HG02840 (cell line): ENCODE data around the gene BCR.

Experiments used
- ATAC-seq: cut with Tn5 transposase; IDR thresholded peaks from one replicate; pipeline ENCODE4 v1.9.1; 2021; ENCODE audit warnings: mild to moderate bottlenecking, moderate library complexity, moderate number of reproducible peaks; ENCODE audit not compliant: unreplicated experiment, low FRiP score

BCR gene

DNA sequence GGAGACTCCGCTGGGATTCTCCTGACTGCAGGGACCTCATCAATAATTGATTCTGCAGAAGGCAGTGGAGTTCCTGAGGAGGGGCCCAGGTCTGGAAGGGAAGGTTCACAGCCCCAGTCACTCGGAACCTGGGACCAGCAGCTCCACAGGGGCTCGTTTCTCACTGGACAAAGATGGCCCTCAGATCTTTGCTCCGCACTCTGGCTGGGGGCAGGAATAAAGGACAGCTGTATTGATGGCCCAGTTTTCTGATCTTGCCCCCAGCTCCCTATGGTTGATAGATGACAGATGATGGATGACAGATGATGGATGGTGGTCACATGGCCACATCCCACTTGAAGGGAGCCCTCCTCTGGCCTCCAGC lies 11.3 kb upstream of the BCR start:
- no peak for ATAC-seq

DNA sequence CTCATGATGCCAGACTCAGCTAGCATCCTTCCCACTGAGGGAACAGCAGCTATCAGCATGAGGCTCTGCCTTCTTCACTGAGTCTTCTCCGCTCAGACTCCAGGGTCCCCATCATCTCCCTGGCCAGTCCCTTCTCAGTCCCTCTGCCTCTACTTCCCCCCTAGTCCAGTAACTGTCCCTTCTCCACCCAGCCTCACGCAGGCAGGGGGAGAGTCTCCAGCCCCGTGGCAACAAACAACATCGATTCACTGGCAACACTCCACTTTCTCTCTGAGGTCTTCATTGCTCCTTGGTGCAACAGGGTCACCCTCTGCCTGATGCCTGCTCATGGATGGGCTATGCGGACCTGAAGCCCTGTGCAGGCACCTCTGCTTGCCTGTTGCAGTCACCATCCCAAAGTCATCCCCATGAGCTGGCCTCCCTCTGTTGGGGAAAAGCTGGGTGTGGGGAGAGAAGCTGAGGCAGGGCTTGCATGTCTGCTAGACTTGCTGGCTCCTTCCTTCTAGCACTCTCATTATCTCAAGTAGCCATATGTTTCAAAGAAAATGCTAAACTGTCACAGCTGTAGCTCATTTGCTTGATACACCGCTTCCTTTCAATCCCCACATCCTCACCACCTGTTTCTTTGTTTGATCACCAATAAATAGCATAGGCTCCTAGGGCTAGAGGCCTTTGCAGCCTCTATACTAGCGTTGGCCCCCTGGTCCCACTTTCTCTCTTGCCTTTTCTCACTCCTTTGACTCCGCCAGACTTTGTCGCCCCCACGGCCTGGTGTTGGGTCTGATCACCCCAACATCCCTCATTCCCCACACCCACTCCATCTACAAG lies 4.3 kb upstream of the BCR start:
- ATAC-seq = no peak

DNA sequence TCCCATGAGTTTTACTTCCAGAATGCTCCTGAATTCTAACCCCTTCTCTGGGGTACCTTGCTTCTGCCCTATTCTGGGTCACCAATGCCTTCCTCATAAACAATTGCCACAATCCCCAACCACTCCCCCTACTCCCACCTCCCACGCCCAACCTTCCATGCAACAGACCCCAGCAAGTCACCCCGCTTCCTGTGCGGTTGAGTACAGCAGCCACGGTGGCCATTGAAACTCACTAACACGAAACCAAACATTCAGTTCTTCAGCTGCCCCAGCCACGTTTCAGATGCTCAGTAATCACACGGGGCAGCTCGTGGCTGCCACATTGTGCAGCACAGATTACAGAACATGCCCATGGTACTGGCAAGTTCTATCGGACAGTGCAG lies 3.7 kb upstream of the BCR start:
- no peak for ATAC-seq

DNA sequence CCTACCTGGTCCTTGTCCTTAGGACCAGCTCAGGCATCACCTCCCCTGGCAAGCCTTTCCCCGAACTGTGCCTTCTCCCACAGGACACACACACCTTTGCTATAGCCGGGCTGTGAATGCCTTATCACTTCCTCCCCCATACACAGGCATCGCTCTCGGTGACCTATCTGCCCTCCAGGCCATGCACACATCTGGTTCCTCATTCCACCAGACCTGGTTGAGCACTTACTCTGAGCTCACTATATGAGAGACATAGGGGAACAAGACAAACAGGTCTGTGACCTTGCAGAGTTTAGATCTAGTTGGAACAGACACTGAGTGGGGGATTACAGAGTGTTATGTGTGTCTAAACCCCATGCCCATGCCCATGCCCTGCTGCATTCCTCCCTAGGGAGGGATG lies 3.1 kb upstream of the BCR start:
- ATAC-seq = no peak

DNA sequence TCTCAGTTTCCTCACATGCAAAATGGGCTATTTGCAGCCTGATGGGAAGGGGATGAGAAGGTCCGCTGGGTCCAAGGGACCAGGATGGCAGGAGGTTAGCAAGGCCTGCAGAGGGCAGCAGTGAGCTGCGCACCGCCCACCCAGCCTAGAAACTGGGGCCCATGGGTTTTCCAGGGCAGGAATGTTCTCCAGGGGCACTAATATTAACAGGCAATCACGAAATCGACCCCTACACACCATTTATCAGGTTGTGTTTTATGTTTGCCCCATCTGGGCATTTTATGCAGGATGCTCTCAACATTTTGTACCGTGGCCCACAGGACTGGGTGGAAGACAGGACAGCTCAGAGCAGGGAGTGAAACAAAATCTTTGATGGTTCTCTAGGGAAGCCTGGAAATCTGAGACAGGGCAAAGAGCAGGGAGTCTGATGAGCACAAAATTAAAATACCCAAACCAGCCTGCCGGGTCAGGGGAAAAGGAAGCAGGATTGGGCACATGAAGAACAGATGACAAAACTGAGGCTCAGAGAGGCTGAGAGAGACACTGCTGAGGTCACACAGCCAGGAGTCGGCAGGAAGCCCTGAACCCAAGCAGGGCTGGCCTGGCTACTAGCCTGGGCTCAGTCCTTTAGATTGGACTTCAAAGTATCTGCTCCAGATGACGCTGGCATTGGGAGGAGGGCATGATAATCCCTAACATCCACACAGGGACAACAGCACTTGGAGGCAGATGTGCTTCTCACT lies 1.6 kb upstream of the BCR start:
- ATAC-seq = no peak

DNA sequence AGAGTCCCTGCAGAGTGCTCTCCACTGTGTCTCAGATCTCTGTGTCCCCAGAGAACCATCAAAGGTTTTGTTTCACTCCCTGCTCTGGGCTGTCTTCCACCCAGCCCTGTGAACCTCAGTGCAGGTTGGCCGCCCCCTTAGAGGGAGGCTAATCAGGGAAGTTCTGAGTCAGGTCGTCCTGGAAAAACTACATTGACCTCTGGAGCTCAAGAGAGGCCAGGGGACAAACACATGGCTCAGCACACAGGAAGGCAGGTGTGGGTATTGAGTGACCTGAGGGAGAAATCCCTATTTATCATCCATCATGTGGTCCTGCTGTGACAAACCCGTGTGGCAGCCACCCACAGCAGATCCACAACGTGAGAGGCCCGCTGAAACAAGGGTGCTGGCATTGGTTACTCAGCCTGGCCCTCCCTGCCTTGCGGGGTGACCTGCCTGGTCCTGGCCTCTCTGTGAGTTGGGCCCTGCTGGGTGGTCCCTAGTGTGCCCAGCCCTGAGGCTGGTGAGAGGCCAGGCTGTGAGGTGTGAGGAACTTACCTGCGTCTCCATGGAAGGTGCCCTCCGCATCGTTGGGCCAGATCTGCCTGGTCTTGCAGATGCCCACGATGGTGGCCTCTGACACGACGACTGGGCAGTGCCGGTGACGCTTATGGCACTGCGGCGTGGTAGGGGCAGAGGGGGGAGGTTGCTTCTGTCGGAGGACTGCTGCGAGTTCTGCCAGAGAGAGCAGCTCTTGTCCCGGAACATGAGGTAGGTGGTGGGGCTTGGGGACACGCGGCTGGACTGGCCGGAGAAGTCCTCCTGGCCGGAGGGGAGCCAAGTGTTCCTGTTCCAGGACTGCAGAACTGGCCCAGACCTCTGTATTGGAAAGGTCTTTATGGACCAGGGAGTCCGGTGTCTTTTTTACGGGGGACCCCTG lies 669 bp upstream of the BCR start:
- no peak for ATAC-seq

DNA sequence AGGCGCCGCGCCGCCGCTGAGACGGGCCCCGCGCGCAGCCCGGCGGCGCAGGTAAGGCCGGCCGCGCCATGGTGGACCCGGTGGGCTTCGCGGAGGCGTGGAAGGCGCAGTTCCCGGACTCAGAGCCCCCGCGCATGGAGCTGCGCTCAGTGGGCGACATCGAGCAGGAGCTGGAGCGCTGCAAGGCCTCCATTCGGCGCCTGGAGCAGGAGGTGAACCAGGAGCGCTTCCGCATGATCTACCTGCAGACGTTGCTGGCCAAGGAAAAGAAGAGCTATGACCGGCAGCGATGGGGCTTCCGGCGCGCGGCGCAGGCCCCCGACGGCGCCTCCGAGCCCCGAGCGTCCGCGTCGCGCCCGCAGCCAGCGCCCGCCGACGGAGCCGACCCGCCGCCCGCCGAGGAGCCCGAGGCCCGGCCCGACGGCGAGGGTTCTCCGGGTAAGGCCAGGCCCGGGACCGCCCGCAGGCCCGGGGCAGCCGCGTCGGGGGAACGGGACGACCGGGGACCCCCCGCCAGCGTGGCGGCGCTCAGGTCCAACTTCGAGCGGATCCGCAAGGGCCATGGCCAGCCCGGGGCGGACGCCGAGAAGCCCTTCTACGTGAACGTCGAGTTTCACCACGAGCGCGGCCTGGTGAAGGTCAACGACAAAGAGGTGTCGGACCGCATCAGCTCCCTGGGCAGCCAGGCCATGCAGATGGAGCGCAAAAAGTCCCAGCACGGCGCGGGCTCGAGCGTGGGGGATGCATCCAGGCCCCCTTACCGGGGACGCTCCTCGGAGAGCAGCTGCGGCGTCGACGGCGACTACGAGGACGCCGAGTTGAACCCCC lies 798 bp downstream of the BCR start:
- ATAC-seq = no peak

DNA sequence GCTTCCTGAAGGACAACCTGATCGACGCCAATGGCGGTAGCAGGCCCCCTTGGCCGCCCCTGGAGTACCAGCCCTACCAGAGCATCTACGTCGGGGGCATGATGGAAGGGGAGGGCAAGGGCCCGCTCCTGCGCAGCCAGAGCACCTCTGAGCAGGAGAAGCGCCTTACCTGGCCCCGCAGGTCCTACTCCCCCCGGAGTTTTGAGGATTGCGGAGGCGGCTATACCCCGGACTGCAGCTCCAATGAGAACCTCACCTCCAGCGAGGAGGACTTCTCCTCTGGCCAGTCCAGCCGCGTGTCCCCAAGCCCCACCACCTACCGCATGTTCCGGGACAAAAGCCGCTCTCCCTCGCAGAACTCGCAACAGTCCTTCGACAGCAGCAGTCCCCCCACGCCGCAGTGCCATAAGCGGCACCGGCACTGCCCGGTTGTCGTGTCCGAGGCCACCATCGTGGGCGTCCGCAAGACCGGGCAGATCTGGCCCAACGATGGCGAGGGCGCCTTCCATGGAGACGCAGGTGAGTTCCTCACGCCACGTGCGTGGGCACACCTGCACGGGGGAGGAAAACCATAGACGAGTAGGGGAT lies 1.5 kb downstream of the BCR start:
- no peak for ATAC-seq

DNA sequence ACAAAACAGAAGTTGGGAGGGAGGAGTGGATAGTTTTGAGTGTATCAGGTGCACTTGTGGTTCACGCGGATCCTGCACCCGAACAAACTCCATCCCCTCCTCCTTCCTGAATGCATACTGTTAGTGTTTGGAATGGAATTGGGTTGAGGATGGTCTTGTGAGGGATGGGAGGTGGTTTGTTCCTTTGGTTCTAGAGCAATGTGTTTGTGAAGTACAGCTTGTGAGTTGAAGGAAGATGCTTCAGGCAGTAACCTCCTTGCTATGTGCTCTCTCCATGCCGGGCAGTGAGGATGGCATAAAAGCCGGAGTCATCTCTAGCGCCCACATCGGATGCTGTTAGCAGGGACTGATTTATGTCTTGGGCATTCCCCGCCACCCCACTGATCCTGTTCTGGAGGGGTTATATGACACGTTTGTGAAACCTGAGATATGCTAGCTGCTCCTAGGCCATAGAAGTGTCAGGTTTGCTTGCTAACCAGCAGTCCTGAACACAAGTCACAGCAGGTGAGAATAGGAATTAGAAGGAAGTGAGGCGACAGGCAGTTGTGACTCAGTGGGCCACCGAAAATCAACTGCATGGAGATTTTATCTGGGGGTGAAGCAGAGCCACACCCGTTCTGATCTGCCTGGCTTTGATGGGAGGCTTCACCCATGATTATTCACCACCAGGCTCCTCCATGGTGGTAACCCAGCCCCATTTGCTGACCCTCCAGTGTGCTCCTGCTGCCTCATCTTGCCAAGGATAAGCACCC lies 2.2 kb downstream of the BCR start:
- ATAC-seq = no peak

DNA sequence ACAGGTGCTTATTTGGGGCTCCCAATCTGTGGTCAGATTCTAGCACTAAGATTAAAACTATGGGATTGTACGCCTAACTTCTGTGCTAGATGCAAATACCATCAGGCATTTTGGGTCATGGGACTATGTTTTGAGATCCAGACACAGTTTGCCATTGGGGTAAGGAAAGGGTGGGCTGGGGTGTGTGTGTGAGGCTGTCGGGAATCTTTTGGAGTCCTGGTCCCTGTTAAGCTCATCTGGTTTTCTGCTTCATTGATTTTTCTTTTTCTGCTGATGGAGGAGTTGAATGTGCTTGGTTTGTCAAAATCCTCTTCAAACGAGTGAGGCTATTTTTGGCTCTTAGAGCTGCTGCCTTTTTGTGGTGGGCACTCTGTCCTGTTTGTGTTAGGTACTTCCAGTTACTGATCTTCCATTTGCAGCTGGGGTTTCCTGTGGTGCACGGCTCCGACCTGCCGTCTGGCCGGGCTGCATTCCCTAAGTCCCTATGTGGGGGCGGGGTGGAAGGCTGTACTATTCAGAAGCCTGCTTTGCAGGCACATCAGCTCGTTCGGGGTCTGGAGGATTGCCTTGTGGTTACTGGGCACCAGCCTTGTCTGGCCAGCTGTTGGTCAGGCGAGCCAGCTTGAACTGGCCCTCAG lies 2.9 kb downstream of the BCR start:
- no peak for ATAC-seq

DNA sequence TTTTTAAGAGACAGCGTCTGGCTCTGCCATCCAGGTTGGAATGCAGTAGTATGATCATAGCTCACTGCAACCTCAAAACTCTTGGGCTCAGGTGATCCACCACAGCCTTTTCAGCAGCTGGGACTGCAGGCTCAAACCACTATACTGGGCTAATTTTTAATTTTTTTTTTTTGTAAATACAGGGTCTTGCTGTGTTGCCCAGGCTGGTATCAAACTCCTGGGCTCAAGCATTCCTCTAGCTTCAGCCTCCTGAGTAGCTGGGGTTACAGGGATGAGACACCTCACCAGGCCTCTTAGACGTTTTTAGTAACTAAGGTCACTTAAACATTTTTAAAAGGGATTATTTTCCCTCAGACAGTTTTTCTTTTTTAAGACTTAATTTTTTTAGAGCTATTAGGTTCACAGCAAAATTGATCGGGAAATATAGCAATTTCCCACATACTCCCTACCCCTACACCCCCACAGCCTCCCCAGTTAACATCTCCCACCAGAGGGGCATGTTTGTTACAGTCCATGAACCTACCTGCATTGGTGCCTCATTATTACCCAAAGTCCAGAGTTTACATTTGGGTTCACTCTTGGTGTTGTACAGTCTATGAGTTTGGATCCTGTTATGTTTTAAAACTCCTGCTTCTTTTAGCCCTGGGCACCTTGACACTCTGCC lies 3.9 kb downstream of the BCR start:
- ATAC-seq = no peak

DNA sequence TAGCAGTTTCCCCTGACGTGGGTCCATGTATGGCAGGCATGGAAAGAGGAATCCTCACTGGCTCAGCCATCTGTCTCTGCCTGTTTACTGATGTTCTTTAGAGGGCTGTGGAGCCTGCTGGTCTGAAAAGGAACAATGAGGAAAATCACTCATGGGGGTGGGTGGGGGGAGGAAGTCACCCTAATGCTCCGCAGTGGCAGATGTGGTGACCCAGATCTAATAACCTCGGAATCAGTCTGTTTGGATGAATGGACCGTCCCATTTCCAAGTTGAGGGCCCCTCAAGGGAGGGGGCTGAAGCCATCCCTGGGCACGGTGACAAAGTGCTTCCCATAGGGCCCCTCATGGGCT lies 4.4 kb downstream of the BCR start:
- ATAC-seq = no peak

DNA sequence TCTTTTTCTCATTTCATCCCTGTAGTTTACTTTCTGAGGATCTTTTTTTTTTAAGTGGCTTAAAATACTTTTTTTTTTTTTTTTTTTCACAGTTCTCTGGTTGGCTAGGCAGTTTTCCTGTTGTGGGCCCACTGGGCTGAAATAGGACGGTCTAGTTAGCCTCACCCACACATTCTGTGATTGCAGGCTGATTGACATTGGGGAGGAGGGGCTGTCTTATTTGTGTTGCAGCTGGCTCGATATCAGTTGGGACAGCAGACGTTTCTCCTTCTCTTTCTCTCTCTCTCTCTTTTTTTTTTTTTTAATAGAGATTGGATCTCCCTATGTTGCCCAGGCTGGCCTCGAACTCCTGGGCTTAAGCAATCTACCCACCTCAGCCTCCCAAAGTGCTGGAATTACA lies 6.9 kb downstream of the BCR start:
- ATAC-seq = no peak

DNA sequence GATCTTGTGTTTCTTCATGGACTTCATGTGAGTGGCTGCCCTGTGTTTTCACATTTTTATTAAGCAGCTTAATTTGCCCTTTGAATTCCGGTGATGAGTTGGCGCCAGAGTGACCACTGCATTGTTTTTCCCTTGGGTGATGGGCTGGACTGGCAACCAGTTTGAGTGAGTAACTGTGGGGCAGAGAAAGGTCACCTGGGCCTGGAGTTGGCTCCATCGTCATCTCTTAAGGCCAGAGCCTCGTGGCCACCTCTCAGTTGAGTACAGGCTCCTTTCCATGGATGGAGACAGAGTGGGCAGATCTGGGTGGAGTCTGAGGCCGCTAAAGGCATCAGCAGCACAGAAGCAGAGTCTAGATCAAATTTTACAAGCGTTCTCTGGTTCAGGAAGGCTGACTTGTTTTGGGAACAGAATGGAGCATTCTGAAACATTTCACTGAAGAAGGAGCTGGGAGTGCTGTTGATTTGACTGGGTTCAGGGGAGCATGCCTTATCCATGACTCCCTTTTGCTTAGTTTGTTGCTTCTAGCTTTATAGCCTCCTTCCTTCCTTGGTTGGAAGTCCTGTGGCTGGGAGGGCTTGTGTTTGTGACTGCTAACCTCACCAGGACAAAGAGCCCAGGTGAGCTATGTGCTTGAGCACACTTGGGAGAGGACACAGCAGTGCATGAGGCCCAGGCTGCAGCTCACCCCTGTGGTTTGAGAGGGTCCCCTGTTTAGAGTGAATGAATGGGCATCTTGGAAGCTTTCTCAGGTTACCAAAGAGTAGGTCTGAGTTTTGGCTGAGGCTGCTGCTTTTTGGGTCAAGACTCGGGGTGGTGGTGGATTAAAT lies 7.8 kb downstream of the BCR start:
- ATAC-seq = no peak

DNA sequence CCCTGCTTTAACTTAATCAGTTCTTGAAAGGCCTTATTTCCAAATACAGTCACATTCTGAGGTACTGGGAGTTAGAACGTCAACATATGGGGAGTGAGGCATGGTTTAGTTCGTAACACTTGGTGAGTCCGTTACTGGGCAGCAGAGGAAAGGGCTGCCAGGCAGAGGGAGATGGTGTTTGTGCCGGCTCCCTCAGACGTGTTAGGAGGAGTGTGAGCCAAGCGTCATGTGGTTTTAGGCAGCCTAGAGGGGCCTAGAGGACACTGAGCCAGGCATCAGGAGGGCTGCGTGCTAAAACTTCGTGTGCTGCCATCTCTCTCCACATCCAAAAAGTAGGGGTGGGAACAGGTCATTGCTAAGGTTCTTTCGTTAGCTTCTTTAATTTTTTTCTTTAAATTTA lies 10.2 kb downstream of the BCR start:
- ATAC-seq = no peak

DNA sequence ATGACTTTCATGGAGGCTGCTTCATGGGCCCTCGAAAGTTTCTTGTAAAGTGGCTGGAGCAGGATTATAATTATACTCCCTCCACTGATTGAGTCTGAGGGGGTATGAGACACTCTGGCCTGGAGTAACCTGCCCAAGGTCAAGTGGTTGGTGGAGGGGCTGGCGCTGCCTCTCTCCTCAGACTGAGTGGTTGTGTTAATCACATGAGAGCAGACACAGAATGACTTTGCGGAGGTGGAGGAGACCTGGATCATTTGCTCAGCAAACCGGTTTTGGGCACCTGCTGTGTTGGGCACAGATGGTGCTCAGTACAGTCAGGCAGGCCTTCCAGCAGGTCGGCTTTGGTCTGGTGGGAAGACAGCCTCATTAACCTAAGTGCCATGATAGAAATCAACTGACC lies 11.8 kb downstream of the BCR start:
- no peak for ATAC-seq

DNA sequence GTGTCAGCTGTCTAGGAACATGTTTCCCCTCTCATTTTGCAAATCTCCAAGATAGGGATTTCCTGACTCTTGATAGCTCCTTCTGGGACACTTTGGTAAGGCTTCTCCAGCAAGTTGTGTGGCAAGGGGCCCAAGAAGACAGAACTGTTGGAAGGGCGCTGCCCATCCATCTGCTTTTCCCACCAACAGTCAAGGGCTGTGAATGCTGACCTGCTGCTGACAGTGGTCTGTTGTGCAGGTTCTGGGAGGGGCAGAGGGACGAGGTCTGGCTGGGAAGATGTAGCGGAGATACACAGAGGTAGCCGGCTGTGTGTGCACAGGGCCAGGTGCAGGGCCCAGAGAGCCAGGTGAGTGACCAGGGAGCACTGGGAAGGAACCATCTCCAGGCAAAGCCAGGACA lies 12.2 kb downstream of the BCR start:
- no peak for ATAC-seq
